ENCODE data around the gene APOBR. TPM values are rescaled to one million over a fixed set of nuclear protein-coding genes. Genes with fewer than 3 reads are reported as not detected.
"Not testable (repeated sequence)": the region's sequence is repeated elsewhere in the genome, so short reads cannot be mapped to it uniquely, and the experiment has no call there.

The APOBR gene
- total RNA-seq, 2 donors from 2014 or later = 12.5 to 20.4 TPM

DNA sequence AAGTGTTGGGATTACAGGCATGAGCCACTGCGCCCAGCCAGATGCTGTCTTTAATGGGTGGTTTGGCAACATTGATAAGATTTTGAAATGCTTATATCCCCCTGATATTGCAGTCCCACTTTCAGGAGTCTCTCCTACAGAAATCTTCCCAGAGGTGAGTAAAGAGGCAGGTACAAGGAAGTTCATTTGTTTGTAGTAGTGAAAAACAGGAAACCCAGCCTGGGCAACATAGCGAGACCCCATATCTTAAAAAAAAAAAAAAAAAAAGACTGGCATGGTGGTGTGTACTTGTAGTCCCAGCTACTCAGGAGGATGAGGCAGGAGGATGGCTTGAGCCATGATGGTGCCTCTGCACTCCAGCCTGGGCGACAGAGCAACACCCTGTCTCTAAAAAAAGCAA lies 50.6 kb downstream of the APOBR start:
- DNase-seq (ENCODE audit: low spot score) = no peak
- Mint-ChIP-seq H3K27ac (no peak overlapping the region), H3K27me3 (peaks cover 0 to 3% of the 10 kb centered on the region in 2 donors), H3K9me3 (no peaks in the 10 kb centered on the region), H3K36me3 (no peaks in the 10 kb centered on the region), H3K4me1 (ENCODE audit: low read depth in 2 of 2) (peaks cover 4 to 5% of the 10 kb centered on the region in 2 donors), H3K4me3 (no peak overlapping the region)
- no peak for ATAC-seq

DNA sequence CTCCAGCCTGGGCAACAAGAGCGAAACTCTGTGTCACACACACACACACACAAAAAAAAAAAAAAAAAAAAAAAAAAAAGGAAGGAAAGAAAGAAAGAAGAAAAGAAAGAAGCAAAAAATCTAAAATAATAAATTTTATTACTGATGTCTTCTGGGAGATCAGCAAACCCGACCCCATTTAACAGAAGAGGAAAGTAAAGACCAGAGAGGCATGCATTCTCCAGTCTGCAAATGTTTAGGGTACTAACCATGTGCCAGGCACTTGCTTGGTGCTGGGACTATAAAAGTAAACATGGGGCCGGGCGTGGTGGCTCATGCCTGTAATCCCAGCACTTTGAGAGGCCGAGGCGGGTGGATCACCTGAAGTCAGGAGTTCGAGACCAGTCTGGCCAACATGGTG lies 51.5 kb downstream of the APOBR start:
- not testable (repeated sequence) for H3K36me3 Mint-ChIP-seq; H3K4me1 Mint-ChIP-seq (ENCODE audit: low read depth in 2 of 2); DNase-seq (ENCODE audit: low spot score); H3K4me3 Mint-ChIP-seq; H3K27ac Mint-ChIP-seq; ATAC-seq; H3K9me3 Mint-ChIP-seq; H3K27me3 Mint-ChIP-seq

DNA sequence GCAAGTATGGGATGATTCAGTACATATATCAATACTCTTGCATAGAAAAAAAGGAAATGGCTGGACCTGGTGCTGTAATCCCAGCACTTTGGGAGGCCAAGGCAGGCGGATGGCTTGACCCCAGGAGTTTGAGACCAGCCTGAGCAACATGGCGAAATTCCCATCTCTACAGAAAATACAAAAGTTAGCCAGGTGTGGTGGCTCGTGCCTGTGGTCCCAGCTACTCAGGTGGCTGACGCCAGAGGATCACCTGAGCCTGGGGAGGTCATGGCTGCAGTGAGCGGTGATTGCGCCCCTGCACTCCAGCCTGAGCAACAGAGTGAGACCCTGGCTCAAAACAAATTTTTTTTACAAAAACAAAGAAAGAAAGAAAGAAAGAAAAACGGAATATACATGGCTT lies 52.2 kb downstream of the APOBR start:
- Mint-ChIP-seq H3K4me3 (no peak overlapping the region), H3K27me3 (peaks cover 0 to 3% of the 10 kb centered on the region in 2 donors), H3K9me3 (no peaks in the 10 kb centered on the region), H3K4me1 (ENCODE audit: low read depth in 2 of 2) (peaks cover 4 to 5% of the 10 kb centered on the region in 2 donors), H3K36me3 (no peaks in the 10 kb centered on the region), H3K27ac (no peak overlapping the region)
- no peak for ATAC-seq
- DNase-seq (ENCODE audit: low spot score) = no peak

DNA sequence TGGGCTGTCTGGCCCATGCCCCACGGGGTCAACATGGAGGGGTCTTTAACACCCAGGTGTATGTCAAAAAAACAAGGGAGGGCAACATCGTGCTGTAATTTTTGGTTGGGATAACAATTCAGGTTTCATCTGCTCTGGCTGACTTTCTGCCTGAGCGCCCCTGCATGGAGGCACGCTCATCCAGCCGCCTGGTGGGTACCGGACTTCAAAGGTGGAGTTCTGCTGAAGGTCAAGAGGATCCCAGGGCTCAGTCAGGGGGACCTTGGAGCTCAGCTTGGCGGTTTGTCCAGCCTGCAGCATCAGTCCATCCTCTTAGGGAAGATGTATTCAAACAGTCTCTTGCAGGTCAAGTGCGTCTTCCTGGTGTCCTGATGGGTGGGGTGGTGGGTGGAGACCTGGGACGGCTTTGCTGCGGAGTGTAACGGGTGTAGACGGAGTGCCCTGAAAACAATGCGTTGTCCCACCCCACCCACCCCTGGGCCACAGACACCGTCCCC lies 53.9 kb downstream of the APOBR start:
- H3K4me1 Mint-ChIP-seq (ENCODE audit: low read depth in 2 of 2) = peaks cover 0 to 4% of the 10 kb centered on the region in 2 donors
- no peaks in the 10 kb centered on the region for H3K9me3 Mint-ChIP-seq
- H3K4me3 Mint-ChIP-seq = no peak overlapping the region
- H3K36me3 Mint-ChIP-seq = no peaks in the 10 kb centered on the region
- ATAC-seq (no peak), DNase-seq (ENCODE audit: low spot score) (no peak)
- no peak overlapping the region for H3K27ac Mint-ChIP-seq
- H3K27me3 Mint-ChIP-seq = no peaks in the 10 kb centered on the region

Other genes starting within 250 kb of the APOBR start
- 1 to 10 TPM; 1.1 TPM for gene SBK1, start 202.1 kb upstream of the APOBR start, total RNA-seq
- 10 to 100 TPM in 1 of 2 donors, not detected in 1; 13.8 TPM for gene NPIPB6, start 131.1 kb upstream of the APOBR start, total RNA-seq
- gene EIF3CL, start 90.8 kb upstream of the APOBR start, total RNA-seq = 100 to 1,000 TPM in 1 of 2 donors, 10 to 100 TPM in 1; 81.0 to 119 TPM
- gene NPIPB7, start 22.3 kb upstream of the APOBR start, total RNA-seq = under 1 TPM; 0.31 to 0.47 TPM
- gene CLN3, start 2.6 kb upstream of the APOBR start, total RNA-seq = 10 to 100 TPM; 38.1 to 49.1 TPM
- gene IL27, start 12.2 kb downstream of the APOBR start, total RNA-seq = 1 to 10 TPM in 1 of 2 donors, under 1 TPM in 1; 0.70 to 4.4 TPM
- not detected for gene NUPR1, start 44.3 kb downstream of the APOBR start, total RNA-seq
- gene SGF29, start 59.3 kb downstream of the APOBR start, total RNA-seq = 10 to 100 TPM; 24.0 to 35.8 TPM
- under 1 TPM in 1 of 2 donors, not detected in 1; 0.61 TPM for gene SULT1A2, start 102.4 kb downstream of the APOBR start, total RNA-seq
- 1 to 10 TPM; 4.4 to 7.8 TPM for gene SULT1A1, start 115.4 kb downstream of the APOBR start, total RNA-seq
- gene NPIPB8, start 143.4 kb downstream of the APOBR start, total RNA-seq = under 1 TPM in 1 of 2 donors, not detected in 1; 0.31 TPM
- 100 to 1,000 TPM; 475 to 520 TPM for gene EIF3C, start 216.8 kb downstream of the APOBR start, total RNA-seq